HepG2 (cell line): ENCODE measurements around the gene BANP. TPM values are rescaled to one million over a fixed set of nuclear protein-coding genes. Genes with fewer than 3 reads are reported as not detected.

ENCODE experiments used
- AFF4 ChIP-seq: sonication (generic); formaldehyde crosslinking; IDR thresholded peaks from 2 replicates; pipeline ENCODE4 v1.4.0; 2020; ENCODE audit warnings: missing genetic modification reagents
- AGO2 ChIP-seq: fragments of 200-400 bp; formaldehyde crosslinking; optimal IDR thresholded peaks from 2 replicates; pipeline ENCODE3; 2017; ENCODE audit warnings: mild to moderate bottlenecking, low read depth, low read length, moderate library complexity
- DDIT3 ChIP-seq: sonication (generic); formaldehyde crosslinking; IDR thresholded peaks from 2 replicates; pipeline ENCODE4 v1.4.0; 2020; ENCODE audit warnings: mild to moderate bottlenecking, missing genetic modification reagents
- DNMT3B ChIP-seq: conservative IDR thresholded peaks from 2 replicates; pipeline ENCODE4 v1.6.1; 2016; ENCODE audit warnings: missing biosample characterization, control low read depth
- JUNB ChIP-seq: sonication (generic); formaldehyde crosslinking; IDR thresholded peaks from 2 replicates; pipeline ENCODE4 v1.8.0; 2022; ENCODE audit warnings: missing genetic modification reagents, mild to moderate bottlenecking, borderline replicate concordance
- NONO ChIP-seq, 2 experiments: fragments of 450-650 bp in 1 of 2; sonication (generic) in 1 of 2; formaldehyde crosslinking in 1 of 2; IDR thresholded peaks in 1 of 2; conservative IDR thresholded peaks in 1 of 2; 2 replicates each; pipeline versions ENCODE4 v1.6.1 to v1.8.0; 2017 to 2022; ENCODE audit warnings: mild to moderate bottlenecking in 1 of 2, missing genetic modification reagents in 1 of 2, moderate library complexity in 1 of 2
- PAF1 ChIP-seq: IDR thresholded peaks from 2 replicates; pipeline ENCODE4 v1.6.1; 2016; ENCODE audit warnings: missing genetic modification reagents, missing compliant biosample characterization
- POLR2A ChIP-seq, 2 experiments: IDR thresholded peaks; 2 replicates each; pipeline ENCODE4 v1.6.1; 2011; ENCODE audit warnings: low read depth in 2 of 2, low read length in 2 of 2, mild to moderate bottlenecking in 1 of 2, moderate library complexity in 1 of 2; ENCODE audit not compliant: insufficient read depth in 1 of 2
- POLR2AphosphoS5 ChIP-seq: IDR thresholded peaks from 2 replicates; pipeline ENCODE4 v1.6.1; 2012; ENCODE audit warnings: low read depth, low read length
- PTBP1 ChIP-seq: fragments of 200-400 bp; formaldehyde crosslinking; IDR thresholded peaks from 2 replicates; pipeline ENCODE4 v1.6.1; 2018; ENCODE audit warnings: low read length, low read depth; ENCODE audit not compliant: poor library complexity, severe bottlenecking
- RBAK ChIP-seq: sonication (generic); formaldehyde crosslinking; IDR thresholded peaks from 2 replicates; pipeline ENCODE4 v1.5.1; 2020; ENCODE audit warnings: mild to moderate bottlenecking, missing genetic modification reagents
- SNRNP70 ChIP-seq: fragments of 200-400 bp; formaldehyde crosslinking; IDR thresholded peaks from 2 replicates; pipeline ENCODE4 v1.6.1; 2017; ENCODE audit warnings: mild to moderate bottlenecking, low read depth, low read length, moderate library complexity
- TARDBP ChIP-seq: sonication (generic); formaldehyde crosslinking; IDR thresholded peaks from 2 replicates; pipeline ENCODE4 v1.8.0; 2022; ENCODE audit warnings: mild to moderate bottlenecking, missing genetic modification reagents
- TGIF2 ChIP-seq: IDR thresholded peaks from 2 replicates; pipeline ENCODE4 v1.6.1; 2016; ENCODE audit warnings: control low read depth, missing compliant biosample characterization
- ZBED4 ChIP-seq: sonication (generic); formaldehyde crosslinking; IDR thresholded peaks from 2 replicates; pipeline ENCODE4 v1.4.0; 2020; ENCODE audit warnings: missing genetic modification reagents, borderline replicate concordance
- ZBTB25 ChIP-seq: IDR thresholded peaks from 2 replicates; pipeline ENCODE4 v1.6.1; 2018; ENCODE audit warnings: missing genetic modification reagents
- ZFAT ChIP-seq: sonication (generic); formaldehyde crosslinking; conservative IDR thresholded peaks from 2 replicates; pipeline ENCODE4 v1.8.1; 2023; ENCODE audit warnings: missing genetic modification reagents, inconsistent platforms
- ZMYM3 ChIP-seq: sonication (generic); formaldehyde crosslinking; IDR thresholded peaks from 2 replicates; pipeline ENCODE4 v1.5.1; 2020; ENCODE audit warnings: mild to moderate bottlenecking, missing genetic modification reagents
- ZNF180 ChIP-seq: sonication (generic); formaldehyde crosslinking; IDR thresholded peaks from 2 replicates; pipeline ENCODE4 v1.4.0; 2020; ENCODE audit warnings: low read depth, missing genetic modification reagents, borderline replicate concordance
- ZNF232 ChIP-seq: sonication (generic); formaldehyde crosslinking; IDR thresholded peaks from 2 replicates; pipeline ENCODE4 v1.4.0; 2020; ENCODE audit warnings: missing genetic modification reagents, borderline replicate concordance
- ZNF543 ChIP-seq: sonication (generic); formaldehyde crosslinking; IDR thresholded peaks from 2 replicates; pipeline ENCODE4 v1.4.0; 2020; ENCODE audit warnings: mild to moderate bottlenecking, missing genetic modification reagents
- polyA plus RNA-seq, 8 experiments: library from polyadenylated mRNA; depleted of rRNA in 3 of 8; stranded (reverse) in 7 of 8; unstranded in 1 of 8; fragments of >200 nt; fragmentation: Illumina TruSeq in 4 of 8; extraction: Trizol in 4 of 8; gene quantifications; 2 replicates each; pipeline versions ENCODE4 v1.2.1 to v1.2.3, GENCODE V29; 2011 to 2016; ENCODE audit warnings: low read depth in 4 of 8, missing spikeins in 1 of 8, mixed read lengths in 1 of 8; ENCODE audit not compliant: insufficient read depth in 1 of 8
- total RNA-seq, 5 experiments: library from RNA; depleted of rRNA; stranded (reverse); fragments of >200 nt; fragmentation: Illumina TruSeq; extraction: Trizol; gene quantifications; 2 replicates each; pipeline ENCODE4 v1.2.3, GENCODE V29; 2016; ENCODE audit warnings: low read depth in 1 of 5

The BANP gene
- total and polyA plus RNA-seq, 2 of the 13 experiments (the other 11 are each of a cell fraction or from before 2014, with no cell fraction given) = 20.2 to 23.8 TPM

GRCh38 chr16:87950765-87951551 is at the start of gene BANP (continued):
- TF ChIP-seq ZBTB25 (CRISPR knock-in tag) = peak; percentile 97
- peak; percentile 88 for TF ChIP-seq DNMT3B (CRISPR knock-in tag)
- TF ChIP-seq POLR2A (IDR thresholded peaks at IDR 0.05; ENCODE audit: insufficient read depth in 1 of 2, low read depth in 2 of 2, low read length in 2 of 2) = peak; percentile 75 to 80
- TF ChIP-seq SNRNP70 = no peak
- peak; percentile 55; the same call in 1 of the 2 replicates for TF ChIP-seq ZBED4 (CRISPR knock-in tag)
- TF ChIP-seq TARDBP (CRISPR knock-in tag) = peak; percentile 90; the same call in 1 of the 2 replicates
- TF ChIP-seq PTBP1 = peak; percentile 86
- no peak for TF ChIP-seq NONO (IDR thresholded peaks at IDR 0.05)
- peak; percentile 89 for TF ChIP-seq NONO (CRISPR knock-in tag; conservative IDR thresholded peaks at IDR 0.05)
- no peak for TF ChIP-seq PAF1
- TF ChIP-seq AGO2 = peak; percentile 66
- no peak for TF ChIP-seq JUNB (CRISPR knock-in tag)
- TF ChIP-seq ZFAT = peak; percentile 73; the same call in 1 of the 2 replicates
- no peak; the same call in 1 of the 2 replicates for TF ChIP-seq ZNF180 (CRISPR knock-in tag)
- peak; percentile 86 for TF ChIP-seq ZNF543 (CRISPR knock-in tag)
- peak; percentile 72 for TF ChIP-seq POLR2AphosphoS5
- no peak for TF ChIP-seq DDIT3 (CRISPR knock-in tag)
- TF ChIP-seq AFF4 (CRISPR knock-in tag) = no peak
- TF ChIP-seq ZMYM3 (CRISPR knock-in tag) = peak; percentile 91
- TF ChIP-seq ZNF232 (CRISPR knock-in tag) = peak; percentile 90; the same call in 1 of the 2 replicates
- TF ChIP-seq TGIF2 (CRISPR knock-in tag) = peak; percentile 58; the same call in 1 of the 2 replicates
- peak; percentile 76; the same call in 1 of the 2 replicates for TF ChIP-seq RBAK
